Amniotic epithelial cell (primary cell): ENCODE data around the gene CYFIP1.
A peak's percentile ranks its signal among the peaks of the same experiment; 100 is the strongest.

ENCODE experiments used
- DNase-seq: peaks from one replicate; pipeline ENCODE4 v3.0.0-alpha.2; 2010; ENCODE audit warnings: low read depth

CYFIP1 gene

DNA sequence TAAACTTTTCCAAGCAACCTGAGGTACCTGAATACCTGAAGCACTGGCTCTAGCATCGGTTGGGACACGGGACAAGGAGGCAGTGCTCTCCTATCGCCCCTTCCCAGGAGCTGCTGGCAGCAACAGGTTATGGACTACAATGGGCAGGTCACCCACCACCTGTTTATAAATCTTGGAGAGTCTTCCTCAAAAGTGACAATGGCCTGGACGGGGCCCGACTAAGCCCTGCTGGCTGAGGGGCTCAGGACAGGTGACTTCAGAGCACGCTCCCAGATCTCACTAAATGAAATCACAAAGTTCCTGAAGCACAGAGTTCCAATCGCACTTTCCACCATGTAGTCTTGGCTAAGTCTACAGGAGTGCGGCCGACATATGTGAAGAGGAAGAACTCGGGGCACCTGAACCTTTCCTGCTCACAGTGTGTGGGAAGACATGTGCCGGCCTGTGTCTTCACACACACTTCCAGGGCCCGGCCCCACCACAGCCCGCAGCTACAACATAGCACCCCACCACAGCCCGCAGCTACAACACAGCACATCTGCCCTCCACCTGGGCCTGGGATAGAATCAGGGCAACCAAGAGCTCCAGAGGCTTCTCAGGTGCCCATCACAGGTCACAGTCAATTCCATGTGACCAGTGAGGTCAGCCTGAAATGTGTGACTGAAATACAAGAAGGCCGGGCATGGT lies 12.9 kb downstream of the CYFIP1 start:
- no peak for DNase-seq

DNA sequence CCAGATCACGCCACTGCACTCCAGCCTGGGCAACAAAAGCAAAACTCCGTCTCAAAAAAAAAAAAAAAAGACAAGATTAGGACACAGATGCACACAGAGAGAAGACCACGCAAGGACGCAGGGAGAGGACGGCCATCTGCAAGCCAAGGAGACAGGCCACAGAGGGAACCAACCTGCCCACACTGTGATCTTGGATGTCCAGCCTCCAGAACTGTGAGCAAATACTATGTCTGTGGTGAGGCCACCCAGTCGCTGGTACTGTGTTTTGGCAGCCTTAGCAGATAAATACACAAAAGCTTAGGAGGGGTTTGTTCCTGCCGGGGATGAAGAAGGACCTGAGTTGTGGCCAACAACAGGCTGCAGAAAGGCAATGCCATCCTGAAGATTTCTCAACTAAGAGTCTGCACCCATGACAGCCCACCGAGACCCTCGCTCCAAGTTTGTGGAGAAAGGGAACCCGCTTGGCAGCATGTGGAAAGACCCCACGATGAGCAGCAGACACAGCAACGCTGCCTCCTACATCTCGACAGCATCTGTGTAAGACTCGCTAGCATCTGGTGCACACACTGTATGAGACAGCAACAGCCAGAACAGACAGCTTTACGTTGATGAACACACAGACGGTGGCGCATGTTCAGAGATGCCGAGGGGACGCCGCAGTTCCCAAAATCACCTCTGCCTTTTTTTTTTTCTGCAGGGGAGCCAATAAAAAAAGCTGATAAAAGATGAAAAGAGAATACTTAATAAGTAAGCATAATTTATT lies 13.7 kb downstream of the CYFIP1 start:
- no peak for DNase-seq

DNA sequence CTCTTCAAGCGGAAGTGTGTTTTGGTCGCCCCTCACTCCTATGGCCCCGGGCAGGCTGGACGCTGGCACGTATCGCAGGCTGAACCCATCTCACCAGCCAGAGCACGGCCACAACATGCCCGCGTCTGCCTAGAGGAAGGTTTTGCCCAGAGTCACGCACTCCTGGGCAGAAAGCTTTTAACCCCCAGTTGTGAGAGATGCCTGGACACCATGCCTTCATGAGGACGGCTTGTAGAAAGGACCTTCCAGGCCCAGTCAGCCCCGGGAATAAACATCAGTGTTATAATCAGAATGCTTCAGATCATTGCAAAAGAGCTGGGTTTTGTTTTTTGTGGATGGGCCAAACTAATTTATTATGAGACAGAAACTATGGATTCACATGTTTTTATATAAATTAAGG lies 16.5 kb downstream of the CYFIP1 start:
- no peak for DNase-seq

DNA sequence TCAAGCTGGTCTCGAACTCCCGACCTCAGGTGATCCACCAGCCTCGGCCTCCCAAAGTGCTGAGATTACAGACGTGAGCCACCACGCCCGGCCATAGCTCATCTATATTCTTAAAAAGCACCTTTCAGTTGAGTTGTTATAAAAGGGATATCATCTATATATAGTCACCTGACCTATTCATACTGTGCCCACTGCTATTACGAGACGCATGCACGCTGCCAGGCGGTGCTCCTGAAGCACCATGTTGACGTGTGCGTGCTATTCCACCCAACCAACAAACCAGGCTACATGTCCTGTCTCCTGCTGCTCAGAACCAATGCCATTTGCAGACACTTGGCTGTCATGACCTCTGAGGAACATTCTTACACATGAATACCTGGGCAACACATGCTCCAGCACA lies 17.6 kb downstream of the CYFIP1 start:
- no peak for DNase-seq

DNA sequence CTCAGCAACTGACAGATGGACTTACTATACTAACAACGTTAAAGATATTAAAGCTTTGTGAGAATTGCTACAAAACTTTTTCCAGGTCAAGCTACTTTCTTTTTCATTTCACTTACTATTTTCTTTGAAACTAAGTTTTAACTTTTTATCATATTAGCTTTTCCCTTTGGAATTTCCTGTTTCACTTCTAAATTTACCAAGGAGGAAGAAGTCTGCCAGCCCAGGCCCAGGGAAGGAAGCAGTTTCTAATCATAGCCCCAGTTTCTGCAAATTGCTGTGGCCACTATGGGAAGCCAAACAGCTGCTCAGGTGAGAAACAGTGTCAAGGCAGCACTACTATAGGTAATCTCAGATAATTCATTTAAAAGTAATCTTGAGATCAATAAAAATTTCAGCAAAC lies 18.4 kb downstream of the CYFIP1 start:
- DNase-seq = no peak

DNA sequence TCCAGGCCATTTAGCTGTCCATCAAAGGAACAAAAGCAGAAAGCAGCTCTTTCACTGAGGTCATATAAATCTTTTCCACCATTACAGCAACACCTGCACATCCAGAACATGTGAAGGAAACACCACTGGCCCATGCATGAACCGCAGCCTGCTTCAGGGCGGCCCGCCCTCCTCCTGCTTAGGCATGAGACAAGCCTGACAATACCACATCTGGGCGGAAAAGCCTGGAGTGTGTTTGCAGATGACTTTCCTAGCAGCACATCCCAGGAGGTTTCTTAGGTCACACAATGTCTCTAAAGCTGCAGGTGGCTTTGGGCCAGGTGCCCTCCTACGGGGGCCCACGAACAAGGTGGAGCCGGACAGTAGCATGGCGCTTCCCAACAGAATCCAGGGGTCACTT lies 19.6 kb downstream of the CYFIP1 start:
- DNase-seq = no peak

DNA sequence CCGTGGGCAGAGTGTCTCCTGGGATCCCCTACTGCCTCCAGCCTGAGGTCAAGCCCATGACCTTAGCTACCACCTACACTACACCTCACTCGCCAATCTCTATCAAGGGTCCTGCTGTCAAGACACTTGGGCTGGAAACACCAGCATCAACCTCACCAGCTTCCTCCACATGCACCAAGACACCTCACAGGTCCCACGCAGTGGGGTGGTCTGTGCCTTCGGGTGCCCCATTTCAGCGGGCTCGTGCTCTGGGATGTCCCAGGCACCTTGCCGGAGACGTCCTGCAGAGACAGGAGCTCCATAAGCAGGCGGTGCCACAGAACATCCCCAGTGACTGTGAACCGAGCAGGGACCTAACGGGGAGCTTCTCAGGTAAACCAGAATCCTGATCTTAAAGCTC lies 20.0 kb downstream of the CYFIP1 start:
- no peak for DNase-seq

DNA sequence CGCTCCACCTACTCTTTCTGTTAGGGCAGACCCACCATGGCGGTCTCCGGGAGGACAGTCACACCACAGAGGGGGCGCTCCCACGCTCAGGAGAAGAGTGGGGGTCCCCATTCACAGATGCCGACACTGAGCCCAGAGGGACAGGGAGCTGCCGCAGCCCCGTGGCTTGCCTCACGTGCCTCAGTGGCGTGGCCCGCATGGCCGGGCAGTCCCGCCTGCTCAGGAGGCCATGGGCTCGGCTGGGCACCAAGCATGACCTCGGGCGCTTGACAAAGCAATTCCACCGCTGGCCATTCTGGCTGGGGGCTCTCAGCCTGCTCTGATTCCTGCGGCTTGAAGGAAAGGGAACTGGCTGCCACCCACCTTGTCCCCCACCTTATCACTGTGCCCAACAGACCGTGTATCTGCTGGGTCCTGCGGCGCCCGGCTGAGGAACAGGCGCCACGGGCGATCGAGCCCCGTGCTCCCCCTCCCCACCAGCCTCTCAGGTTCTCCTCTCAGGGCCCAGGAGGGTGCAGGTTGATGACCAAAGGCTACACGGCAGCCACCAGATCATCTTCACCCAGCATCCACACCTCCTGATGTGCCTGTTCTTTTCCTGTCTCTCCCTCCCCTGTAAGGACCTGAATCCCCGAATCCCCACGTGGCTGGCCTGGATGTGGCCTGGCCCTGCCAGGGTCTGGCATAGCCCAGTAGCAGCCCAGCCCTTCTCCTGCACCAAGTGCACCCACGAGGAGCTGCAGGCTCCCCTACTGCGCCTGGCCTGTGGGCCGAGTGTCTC lies 20.7 kb downstream of the CYFIP1 start:
- no peak for DNase-seq

DNA sequence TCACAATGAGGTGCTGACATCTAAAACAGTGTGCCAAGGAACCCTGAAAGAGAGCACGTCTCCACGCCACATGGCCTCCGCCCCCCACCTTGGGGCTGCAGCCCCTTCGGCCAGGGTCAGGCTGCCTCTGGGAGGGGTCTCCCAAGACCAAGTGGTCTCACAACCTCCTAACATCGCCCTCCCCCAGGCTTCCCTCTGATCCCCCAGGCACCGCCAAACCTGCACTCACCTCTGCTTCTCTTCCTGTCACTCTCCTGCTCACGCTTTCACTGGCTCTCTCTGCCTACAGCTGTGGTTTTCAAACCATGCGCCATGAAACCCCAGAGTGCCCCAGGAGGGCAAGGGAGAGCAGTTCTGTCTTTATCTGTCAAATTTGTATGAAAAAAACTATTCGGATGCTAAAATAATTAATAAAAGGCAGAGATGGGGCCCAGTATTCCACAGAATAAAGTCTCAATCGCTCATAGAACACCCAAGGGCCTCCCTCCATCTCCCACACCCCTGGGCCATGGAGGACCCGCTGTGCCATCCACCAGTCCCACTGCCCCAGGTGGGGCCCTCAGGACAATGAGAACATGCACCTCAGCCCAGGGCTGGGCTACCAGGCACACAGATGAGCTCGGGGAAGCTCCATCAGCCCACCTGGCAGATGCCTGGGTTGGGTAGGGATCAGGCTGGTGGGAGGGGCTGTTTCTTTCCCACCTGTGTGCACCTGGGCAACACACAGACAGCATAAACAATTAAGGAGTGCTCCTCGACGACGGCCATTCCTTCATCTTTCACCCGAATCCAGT lies 21.5 kb downstream of the CYFIP1 start:
- no peak for DNase-seq

DNA sequence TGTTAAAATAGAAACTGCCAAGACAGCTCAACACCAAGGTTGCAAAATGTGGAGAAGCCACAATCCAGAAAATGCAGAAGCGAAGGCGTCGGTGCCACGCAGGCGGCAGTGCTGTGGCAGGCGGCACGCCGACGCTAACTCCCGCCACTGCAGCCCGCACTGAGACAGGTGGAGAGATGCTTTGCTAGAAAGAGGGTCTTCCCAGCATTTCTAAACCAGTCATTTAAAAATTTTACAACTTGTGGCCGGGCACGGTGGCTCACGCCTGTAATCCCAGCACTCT lies 23.2 kb downstream of the CYFIP1 start:
- DNase-seq = no peak

DNA sequence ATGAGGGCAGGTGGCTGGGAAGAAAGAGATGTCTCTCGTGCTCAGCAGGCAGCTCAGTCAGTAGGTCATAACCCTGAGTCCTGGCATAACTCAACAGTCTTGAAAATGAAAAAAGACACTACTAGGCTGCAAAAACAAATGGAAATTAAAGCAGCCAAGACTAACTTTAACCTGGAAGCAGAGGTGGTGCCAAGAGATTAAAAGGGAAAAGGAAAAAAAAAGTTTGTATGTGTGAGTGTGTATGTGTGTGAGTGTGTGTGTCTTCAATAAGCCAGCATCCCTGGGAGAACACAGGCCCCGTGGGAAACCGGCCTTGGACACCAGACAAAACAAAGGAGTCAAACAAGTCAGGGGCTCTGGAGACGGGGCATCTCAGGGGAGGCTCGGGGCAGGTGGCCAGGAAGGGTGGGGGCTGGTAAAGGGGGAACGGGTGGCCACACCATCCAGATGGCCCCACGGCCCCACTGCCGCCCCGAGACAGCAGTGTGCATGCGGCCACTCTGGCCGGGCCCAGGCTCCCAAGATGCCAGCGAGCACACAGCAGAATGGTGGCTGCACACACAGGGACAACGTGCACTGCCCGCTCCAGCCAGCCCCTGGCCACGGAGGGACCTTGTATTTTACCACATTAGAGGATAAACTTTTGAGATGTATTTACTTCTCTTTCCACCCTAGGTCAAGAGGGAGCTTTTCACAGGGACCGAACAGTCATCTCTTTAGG lies 23.8 kb downstream of the CYFIP1 start:
- DNase-seq = peak; percentile 18

DNA sequence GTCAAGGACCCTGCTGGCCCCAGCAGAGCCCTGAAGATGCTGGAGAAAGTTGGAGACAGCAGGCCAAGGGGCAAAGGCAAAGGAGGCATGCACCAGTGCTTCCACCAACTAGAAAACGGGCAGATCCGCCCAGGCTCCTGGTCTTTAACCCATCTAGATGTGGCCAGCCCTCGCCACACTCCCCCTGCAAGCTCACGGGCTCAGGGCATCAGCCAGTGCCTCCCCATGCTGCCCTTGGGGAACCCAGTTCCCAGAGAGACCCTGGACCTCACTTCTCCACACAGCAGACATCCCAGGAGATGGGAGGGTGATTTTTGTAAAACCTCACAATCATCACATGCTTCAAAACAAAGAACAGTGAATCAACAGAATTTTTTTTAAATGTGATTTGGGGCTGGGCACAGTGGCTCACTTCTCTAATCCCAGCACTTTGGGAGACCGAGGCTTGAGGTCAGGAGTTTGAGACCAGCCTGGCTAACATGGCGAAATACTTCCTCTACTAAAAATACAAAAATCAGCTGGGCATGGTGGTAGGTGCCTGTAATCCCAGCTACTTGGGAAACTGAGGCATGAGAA lies 24.5 kb downstream of the CYFIP1 start:
- DNase-seq = no peak

DNA sequence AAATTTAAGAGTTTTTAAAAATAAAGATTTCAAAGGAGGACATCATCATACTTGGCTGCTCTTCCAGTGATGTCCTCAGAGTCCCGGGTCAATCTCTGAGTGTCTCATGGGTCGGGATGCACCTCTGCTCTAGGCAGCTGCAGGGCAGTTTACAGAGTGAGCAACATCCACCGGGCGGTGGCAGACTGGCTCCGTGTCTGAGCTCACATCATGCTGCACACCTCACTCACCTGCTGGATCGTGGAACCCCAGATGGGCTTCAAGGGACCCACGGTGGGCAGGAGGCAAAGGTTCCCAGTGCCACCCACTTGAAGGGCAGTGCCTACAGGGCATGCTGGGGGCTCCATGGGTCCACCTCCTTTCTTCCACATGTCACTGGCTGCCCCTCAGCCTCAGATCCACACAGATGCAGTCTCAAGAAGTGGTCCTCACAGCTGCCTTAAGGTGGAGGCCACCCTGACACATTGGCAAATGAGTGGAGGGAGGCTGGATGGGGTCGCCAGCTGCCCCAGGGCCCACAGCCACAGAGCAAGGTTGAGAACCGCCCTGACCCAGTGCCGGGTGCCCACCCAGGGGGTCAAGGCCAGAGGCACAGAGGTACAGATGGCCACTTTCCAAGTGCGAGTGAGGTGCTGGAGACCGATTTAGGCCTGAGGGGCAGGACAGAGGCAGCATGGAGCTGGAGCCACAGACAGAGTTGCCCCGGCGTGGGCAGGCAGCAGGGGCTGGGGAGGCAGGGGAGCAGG lies 25.2 kb downstream of the CYFIP1 start:
- DNase-seq = no peak

DNA sequence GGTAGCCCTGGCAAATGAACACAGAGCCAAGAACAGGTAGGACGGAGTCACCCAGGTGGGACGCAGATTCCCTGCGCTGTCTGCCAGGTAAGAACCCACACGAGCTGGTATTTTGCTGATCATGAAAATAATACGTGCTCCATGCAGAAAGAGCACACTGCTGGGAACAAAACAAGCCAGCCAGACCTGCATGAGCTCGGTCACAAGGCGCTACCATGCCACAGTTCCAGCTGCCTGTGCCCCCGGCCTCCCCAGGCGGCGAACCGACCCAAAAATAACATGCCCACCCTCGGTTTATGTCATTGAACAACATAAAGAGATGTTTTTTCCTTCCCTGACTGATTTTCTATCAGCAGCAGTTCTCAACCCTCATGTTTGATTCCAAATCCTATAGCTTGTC lies 25.8 kb downstream of the CYFIP1 start:
- DNase-seq = no peak

DNA sequence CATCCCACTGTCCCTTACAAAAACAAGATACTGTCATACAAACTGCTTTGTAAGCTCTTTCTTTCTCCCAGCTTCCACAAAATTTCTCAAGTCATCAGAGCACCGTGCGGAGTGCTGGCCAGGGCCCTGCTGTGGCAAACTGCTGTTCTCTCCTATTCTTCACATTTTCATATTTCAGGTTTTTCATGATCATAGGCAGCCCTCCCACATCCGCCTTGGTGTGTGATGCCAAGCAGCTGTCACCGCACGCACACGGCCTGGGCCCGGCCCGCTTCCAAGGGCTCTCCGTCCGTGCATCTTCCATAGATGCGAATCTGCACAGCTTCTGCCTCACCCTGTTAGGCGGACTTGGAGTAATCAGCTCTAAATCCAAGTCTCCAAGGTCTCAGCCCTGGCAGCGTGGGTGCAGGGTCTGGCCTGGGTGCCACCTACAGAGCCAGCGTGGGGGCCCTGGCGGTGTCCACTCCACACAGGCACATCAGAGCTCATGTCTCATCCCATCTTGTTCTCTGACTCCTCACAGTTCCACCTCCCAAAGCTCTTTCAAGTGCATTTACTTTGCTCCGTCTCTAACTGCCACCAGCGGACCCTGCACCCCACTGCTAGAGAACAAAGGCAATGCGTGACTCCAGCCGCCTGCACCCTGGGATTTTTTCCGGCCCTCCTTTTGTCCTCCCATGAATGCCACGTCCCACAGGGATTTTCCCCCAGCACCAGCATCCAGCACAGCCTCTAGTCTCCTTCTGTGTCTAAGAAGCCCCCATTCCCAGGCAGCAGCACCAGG lies 27.2 kb downstream of the CYFIP1 start:
- no peak for DNase-seq

DNA sequence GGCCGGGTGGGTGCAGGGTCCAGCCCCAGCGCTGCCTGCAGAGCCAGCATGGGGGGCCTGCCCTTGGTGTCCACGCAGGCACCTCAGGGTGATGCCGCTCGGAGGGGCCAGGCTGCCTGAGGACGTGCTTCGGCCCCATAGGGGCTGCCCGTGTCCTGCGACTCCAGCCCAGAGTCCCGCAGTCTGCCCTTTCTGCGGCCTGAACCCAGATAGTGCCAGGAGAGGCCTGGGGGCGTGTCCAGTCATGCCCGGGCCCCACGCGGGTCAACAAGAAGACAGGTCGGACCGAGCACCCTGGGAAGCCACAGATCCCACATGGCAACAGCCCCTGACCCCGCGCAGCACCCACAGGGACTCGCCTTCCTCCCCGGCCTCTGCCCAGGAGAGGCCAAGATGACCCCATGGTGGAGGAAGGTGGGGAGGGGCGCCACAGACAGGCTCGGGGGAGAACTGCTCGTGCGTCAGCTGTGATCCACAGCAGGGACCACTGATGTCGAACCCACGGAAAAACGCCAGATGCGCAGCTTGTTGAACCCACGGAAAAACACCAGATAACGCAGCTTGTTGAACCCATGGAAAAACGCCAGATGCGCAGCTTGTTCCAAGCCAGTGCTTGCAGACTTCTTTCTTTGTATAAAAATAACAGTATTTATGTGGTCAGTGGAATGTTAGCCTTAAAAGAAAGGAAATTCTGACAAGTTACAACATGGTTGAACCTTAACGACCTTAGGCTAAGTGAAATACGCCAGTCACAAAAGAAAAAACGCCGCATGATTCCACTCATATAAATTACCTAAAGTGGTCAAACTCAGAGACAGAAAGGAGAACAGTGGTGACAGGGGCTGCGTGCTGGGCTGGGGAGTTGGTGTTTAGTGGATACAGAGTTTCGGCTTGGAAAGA lies 28.5 kb downstream of the CYFIP1 start:
- DNase-seq = no peak

DNA sequence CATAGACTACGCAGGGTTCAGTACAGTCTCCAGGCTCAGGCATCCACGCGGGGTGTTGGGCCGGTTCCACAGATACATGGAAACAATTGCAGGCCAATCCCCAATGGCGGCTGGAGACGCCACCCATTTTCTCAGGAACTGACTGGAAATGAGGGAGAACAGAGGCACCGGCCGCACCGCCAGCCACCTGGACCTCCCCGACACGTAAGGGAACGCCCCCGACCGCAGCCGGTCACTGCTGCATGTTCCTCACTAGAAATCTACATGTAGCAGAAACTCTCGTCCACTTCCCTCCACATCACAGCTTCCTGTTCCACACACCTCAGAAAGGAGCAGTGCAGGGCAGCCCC lies 29.2 kb downstream of the CYFIP1 start:
- no peak for DNase-seq

DNA sequence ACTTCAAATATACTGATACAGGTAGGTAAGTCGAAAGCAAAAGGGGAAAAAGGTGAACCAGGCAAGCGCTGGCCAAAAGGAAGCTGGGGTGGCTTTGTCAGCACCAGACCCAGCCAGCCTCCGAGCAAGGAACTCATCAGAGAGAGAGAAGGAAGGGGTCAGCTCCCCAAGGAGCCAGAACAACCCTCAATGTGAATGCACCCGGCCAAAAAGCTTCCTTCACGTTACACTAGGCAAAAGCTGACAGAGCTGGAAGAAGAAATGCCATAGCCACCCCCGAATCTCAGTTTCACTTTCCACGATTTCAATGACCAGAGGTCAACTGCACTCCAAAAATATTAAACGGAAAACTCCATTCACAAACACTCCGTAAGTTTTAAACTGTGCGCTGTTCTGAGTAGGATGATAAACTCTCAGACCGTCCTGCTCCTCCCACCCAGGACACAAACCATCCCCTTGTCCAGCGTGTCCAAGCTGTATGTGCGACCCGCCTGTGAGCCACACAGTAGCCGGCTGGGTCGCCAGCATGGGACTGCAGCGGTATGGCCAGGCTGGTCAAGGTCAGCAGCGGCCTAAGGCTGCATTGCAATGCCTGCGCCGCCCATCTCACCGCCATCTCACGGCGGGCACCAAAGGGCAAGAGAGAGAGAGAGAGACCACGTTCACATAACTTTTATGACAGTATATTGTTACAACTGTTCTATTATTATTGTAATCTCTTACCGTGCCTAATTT lies 29.7 kb downstream of the CYFIP1 start:
- no peak for DNase-seq
